ENCODE results near the gene CREB3L2. TPM values are rescaled to one million over a fixed set of nuclear protein-coding genes. Genes with fewer than 3 reads are reported as not detected.
A peak's percentile ranks its signal among the peaks of the same experiment; 100 is the strongest.

CREB3L2 gene
- total and polyA plus RNA-seq, 4 experiments from 2014 or later = 6.8 to 41.3 (median 28.3) TPM

- intact Hi-C loops (cut with micrococcal nuclease) = loop anchor here (10.0 kb wide), 2 partner anchors 560 to 960 kb away; partner anchors contain the start of gene TRIM24
- Histone ChIP-seq H3K27me3 (ENCODE audit: insufficient read depth, low read length) (no peaks in the 10 kb centered on the region), H3K4me1 (ENCODE audit: insufficient read depth, low read length) (peaks cover 4% of the 10 kb centered on the region), H3K36me3 (ENCODE audit: insufficient read depth, low read length) (peaks cover 38% of the 10 kb centered on the region), H3K9me3 (ENCODE audit: control insufficient read depth in 1 of 2, low read length in 2 of 2) (no peaks in the 10 kb centered on the region), H3K4me3 (ENCODE audit: low read length in 2 of 2) (no peak overlapping the region), H3K27ac (ENCODE audit: low read depth, low read length) (no peak overlapping the region)
- Mint-ChIP-seq H3K27me3 (no peaks in the 10 kb centered on the region), H3K36me3 (peaks cover 57 to 71% of the 10 kb centered on the region in 2 donors), H3K27ac (peak overlapping the region in 5 of 7 donors; percentile 1 to 82 (median 53)), H3K4me1 (peaks cover 4 to 9% (median 6%) of the 10 kb centered on the region in 4 donors), H3K4me3 (no peak overlapping the region), H3K9me3 (no peaks in the 10 kb centered on the region)
- ChIA-PET POLR2A (ENCODE audit: partially characterized antibody) (interaction anchor here (3.1 kb wide), 1 partner anchor 99 kb away, joined by 12 read pairs; the partner anchor contains the start of gene CREB3L2), CTCF (ENCODE audit: partially characterized antibody) (interaction anchor here (0.9 to 11.2 kb wide), 17 partner anchors 8 to 834 kb away, joined by 3 to 594 read pairs (median 10); partner anchors contain the start of gene CREB3L2)
- DNase-seq = no peak
Observed at GRCh38 chr7:137904833-137905232, 97.1 kb downstream of the CREB3L2 start.

GRCh38 chr7:137903382-137904169, 98.3 kb downstream of the CREB3L2 start:
- no peak overlapping the region for H3K27ac ChIP-seq (ENCODE audit: low read depth, low read length)
- peak; percentile 62 to 71 (median 65) for DNase-seq
- no peaks in the 10 kb centered on the region for H3K9me3 ChIP-seq (ENCODE audit: control insufficient read depth in 1 of 2, low read length in 2 of 2)
- H3K36me3 Mint-ChIP-seq = peaks cover 57 to 69% of the 10 kb centered on the region in 2 donors
- ChIA-PET POLR2A (ENCODE audit: partially characterized antibody) (interaction anchor here (1.0 to 3.1 kb wide), 3 partner anchors 100 to 105 kb away, joined by 3 to 12 read pairs (median 6); partner anchors contain the start of gene CREB3L2), CTCF (ENCODE audit: partially characterized antibody) (interaction anchor here (0.6 to 11.2 kb wide), 31 partner anchors 9 to 973 kb away, joined by 3 to 594 read pairs (median 4); partner anchors contain the start of gene CREB3L2)
- peak overlapping the region in 1 of 8 donors; percentile 56 for H3K4me3 Mint-ChIP-seq
- H3K27ac Mint-ChIP-seq = peak overlapping the region in 6 of 7 donors; percentile 6 to 79 (median 54)
- H3K36me3 ChIP-seq (ENCODE audit: insufficient read depth, low read length) = peaks cover 44% of the 10 kb centered on the region
- H3K4me1 Mint-ChIP-seq = peaks cover 6 to 19% (median 11%) of the 10 kb centered on the region in 4 donors
- H3K4me1 ChIP-seq (ENCODE audit: insufficient read depth, low read length) = peaks cover 9% of the 10 kb centered on the region
- H3K9me3 Mint-ChIP-seq = no peaks in the 10 kb centered on the region
- no peaks in the 10 kb centered on the region for H3K27me3 Mint-ChIP-seq
- no peak overlapping the region for H3K4me3 ChIP-seq (ENCODE audit: low read length in 2 of 2)
- H3K27me3 ChIP-seq (ENCODE audit: insufficient read depth, low read length) = no peaks in the 10 kb centered on the region
- intact Hi-C loops (cut with micrococcal nuclease) = loop anchor here (1.0 to 10.0 kb wide), 4 partner anchors 106 to 961 kb away; partner anchors contain the start of gene TRIM24

GRCh38 chr7:137900137-137900536, 101.7 kb downstream of the CREB3L2 start:
- no peaks in the 10 kb centered on the region for H3K9me3 ChIP-seq (ENCODE audit: control insufficient read depth in 1 of 2, low read length in 2 of 2)
- no peaks in the 10 kb centered on the region for H3K9me3 Mint-ChIP-seq
- CTCF ChIA-PET (ENCODE audit: partially characterized antibody) = interaction anchor here (0.7 to 11.2 kb wide), 13 partner anchors 12 to 839 kb away, joined by 3 to 594 read pairs (median 4); partner anchors contain the start of gene CREB3L2
- peaks cover 60 to 67% of the 10 kb centered on the region in 2 donors for H3K36me3 Mint-ChIP-seq
- intact Hi-C loops (cut with micrococcal nuclease) = loop anchor here (10.0 kb wide), 2 partner anchors 565 to 965 kb away; partner anchors contain the start of gene TRIM24
- H3K36me3 ChIP-seq (ENCODE audit: insufficient read depth, low read length) = peaks cover 24% of the 10 kb centered on the region
- peaks cover 9% of the 10 kb centered on the region for H3K4me1 ChIP-seq (ENCODE audit: insufficient read depth, low read length)
- peak overlapping the region in 1 of 7 donors; percentile 81 for H3K27ac Mint-ChIP-seq
- no peaks in the 10 kb centered on the region for H3K27me3 Mint-ChIP-seq
- peaks cover 10 to 21% (median 17%) of the 10 kb centered on the region in 4 donors for H3K4me1 Mint-ChIP-seq
- H3K27ac ChIP-seq (ENCODE audit: low read depth, low read length) = no peak overlapping the region
- no peak for DNase-seq
- no peak overlapping the region for H3K4me3 ChIP-seq (ENCODE audit: low read length in 2 of 2)
- POLR2A ChIA-PET (ENCODE audit: partially characterized antibody) = interaction anchor here (0.5 kb wide), 1 partner anchor 9 kb away, joined by 3 read pairs; no protein-coding TSS in a partner anchor
- H3K27me3 ChIP-seq (ENCODE audit: insufficient read depth, low read length) = no peaks in the 10 kb centered on the region
- H3K4me3 Mint-ChIP-seq = no peak overlapping the region

GRCh38 chr7:137898839-137899721, 102.8 kb downstream of the CREB3L2 start:
- H3K9me3 Mint-ChIP-seq = no peaks in the 10 kb centered on the region
- peaks cover 10 to 21% (median 17%) of the 10 kb centered on the region in 4 donors for H3K4me1 Mint-ChIP-seq
- Histone ChIP-seq H3K4me1 (ENCODE audit: insufficient read depth, low read length) (peaks cover 9% of the 10 kb centered on the region), H3K9me3 (ENCODE audit: control insufficient read depth in 1 of 2, low read length in 2 of 2) (no peaks in the 10 kb centered on the region), H3K27ac (ENCODE audit: low read depth, low read length) (no peak overlapping the region), H3K36me3 (ENCODE audit: insufficient read depth, low read length) (peaks cover 20% of the 10 kb centered on the region), H3K4me3 (ENCODE audit: low read length in 2 of 2) (no peak overlapping the region), H3K27me3 (ENCODE audit: insufficient read depth, low read length) (no peaks in the 10 kb centered on the region)
- intact Hi-C loops (cut with micrococcal nuclease) = loop anchor here (1.0 kb wide), 2 partner anchors 243 to 293 kb away; no protein-coding TSS in a partner anchor
- H3K27me3 Mint-ChIP-seq = no peaks in the 10 kb centered on the region
- ChIA-PET CTCF (ENCODE audit: partially characterized antibody) (interaction anchor here (1.0 to 11.2 kb wide), 9 partner anchors 17 to 840 kb away, joined by 3 to 594 read pairs (median 4); partner anchors contain the start of gene CREB3L2), POLR2A (ENCODE audit: partially characterized antibody) (no interaction called here)
- DNase-seq = peak; percentile 58 to 74 (median 62)
- H3K27ac Mint-ChIP-seq = peak overlapping the region; percentile 36 to 81 (median 70)
- H3K4me3 Mint-ChIP-seq = peak overlapping the region in 7 of 8 donors; percentile 8 to 66 (median 43)
- peaks cover 64 to 74% of the 10 kb centered on the region in 2 donors for H3K36me3 Mint-ChIP-seq

- Histone ChIP-seq H3K9me3 (ENCODE audit: control insufficient read depth in 1 of 2, low read length in 2 of 2) (no peaks in the 10 kb centered on the region), H3K27me3 (ENCODE audit: insufficient read depth, low read length) (no peaks in the 10 kb centered on the region), H3K4me1 (ENCODE audit: insufficient read depth, low read length) (peaks cover 5% of the 10 kb centered on the region), H3K4me3 (ENCODE audit: low read length in 2 of 2) (no peak overlapping the region), H3K27ac (ENCODE audit: low read depth, low read length) (no peak overlapping the region), H3K36me3 (ENCODE audit: insufficient read depth, low read length) (peaks cover 13% of the 10 kb centered on the region)
- H3K27ac Mint-ChIP-seq = peak overlapping the region in 5 of 7 donors; percentile 16 to 66 (median 29)
- H3K36me3 Mint-ChIP-seq = peaks cover 71 to 81% of the 10 kb centered on the region in 2 donors
- DNase-seq = no peak
- ChIA-PET CTCF (ENCODE audit: partially characterized antibody) (interaction anchor here (2.2 to 2.4 kb wide), 2 partner anchors 8 to 10 kb away, joined by 8 to 10 read pairs; no protein-coding TSS in a partner anchor), POLR2A (ENCODE audit: partially characterized antibody) (interaction anchor here (1.4 kb wide), 1 partner anchor 107 kb away, joined by 4 read pairs; the partner anchor contains the start of gene CREB3L2)
- peaks cover 6 to 14% (median 10%) of the 10 kb centered on the region in 4 donors for H3K4me1 Mint-ChIP-seq
- H3K9me3 Mint-ChIP-seq = no peaks in the 10 kb centered on the region
- H3K27me3 Mint-ChIP-seq = no peaks in the 10 kb centered on the region
- intact Hi-C loops (cut with micrococcal nuclease) = no loop called here
- H3K4me3 Mint-ChIP-seq = no peak overlapping the region
Observed at GRCh38 chr7:137895301-137896221, 106.3 kb downstream of the CREB3L2 start.
